SKM-1 (cell line): ENCODE data around the gene SH3RF2.
"Not testable (repeated sequence)": the region's sequence is repeated elsewhere in the genome, so short reads cannot be mapped to it uniquely, and the experiment has no call there.

ENCODE experiments used
- DNase-seq: peaks from one replicate; lab custom pipeline; 2025; ENCODE audit not compliant: unreplicated experiment; lab: John Stamatoyannopoulos, UW

Gene SH3RF2

DNA sequence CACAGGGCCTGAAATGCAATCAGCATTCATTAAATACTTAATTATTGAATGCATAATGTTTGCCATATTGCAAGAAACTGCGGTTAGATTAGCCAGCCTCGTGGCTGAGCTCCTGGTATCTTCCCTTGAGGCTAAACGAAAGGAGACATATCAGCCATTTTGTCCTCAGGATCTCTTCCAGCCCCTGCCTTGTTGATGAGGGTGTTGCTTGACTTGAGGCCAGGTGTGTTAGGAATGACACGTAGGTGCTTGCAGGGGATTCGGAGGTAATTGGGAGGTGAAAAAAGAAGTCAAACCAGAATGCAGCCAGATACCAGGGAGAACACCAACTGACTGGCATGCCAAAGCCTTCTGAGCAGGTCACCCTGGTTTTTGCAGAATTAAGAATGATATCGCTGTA is 12.5 kb downstream of the SH3RF2 start:
- no peak for DNase-seq

DNA sequence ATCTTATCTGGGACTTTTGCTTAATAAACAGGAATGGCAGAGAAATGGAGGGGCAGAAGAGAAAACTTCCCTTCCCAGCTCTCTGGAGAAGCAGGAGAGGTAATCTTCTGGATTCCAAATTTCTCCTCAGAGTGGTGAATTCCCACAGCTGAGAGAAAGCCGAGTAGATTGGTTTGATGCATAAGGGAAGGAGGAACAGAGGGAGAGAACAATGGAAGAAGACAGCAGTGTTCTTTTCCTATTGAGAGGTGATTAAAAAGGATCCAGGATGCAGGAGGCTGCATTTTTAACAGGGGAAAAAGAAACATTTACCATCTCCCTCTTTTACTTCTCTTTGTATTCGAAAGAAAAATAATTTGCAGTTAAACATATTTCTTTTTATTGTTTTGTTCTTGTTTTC is 13.1 kb downstream of the SH3RF2 start:
- DNase-seq = no peak

DNA sequence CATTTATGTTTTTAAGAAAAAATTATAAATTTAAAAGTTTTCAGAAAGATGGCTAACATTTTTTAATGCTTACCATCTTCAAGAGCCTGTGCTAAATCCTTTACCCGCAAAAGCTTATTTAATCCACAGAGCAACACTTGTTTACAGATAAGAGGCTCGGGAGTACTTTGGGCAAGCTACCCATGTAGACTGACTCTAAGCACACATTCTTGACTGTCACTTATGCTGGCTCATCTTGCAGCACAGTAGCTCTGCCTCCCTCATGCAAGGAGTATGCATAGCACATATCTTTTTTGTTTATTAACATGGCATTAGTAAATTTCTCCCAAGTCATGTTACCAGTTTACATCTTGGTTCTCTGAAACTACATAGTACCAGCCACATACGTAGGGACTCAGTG is 14.7 kb downstream of the SH3RF2 start:
- DNase-seq = no peak

- no peak for DNase-seq
Observed at GRCh38 chr5:145953202-145953601, 16.8 kb downstream of the SH3RF2 start.

DNA sequence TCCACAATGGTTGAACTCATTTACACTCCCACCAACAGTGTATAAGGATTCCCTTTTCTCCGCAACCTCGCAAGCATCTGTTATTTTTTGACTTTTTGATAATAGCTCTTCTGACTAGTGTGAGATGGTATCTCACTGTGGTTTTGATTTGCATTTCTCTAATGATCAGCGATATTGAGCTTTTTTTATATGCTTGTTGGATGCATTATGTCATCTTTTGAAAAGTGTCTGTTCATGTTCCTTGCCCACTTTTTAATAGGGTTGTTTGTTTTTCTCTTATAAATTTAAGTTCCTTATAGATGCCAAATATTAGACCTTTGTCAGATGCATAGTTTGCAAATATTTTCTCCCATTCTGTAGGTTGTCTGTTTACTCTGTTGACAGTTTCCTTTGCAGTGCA is 17.8 kb downstream of the SH3RF2 start:
- DNase-seq = not testable (repeated sequence)

GRCh38 chr5:145957388-145957787 is 21.0 kb downstream of the SH3RF2 start:
- DNase-seq = no peak

GRCh38 chr5:145958436-145958835 is 22.1 kb downstream of the SH3RF2 start:
- no peak for DNase-seq

GRCh38 chr5:145960166-145960565 is 23.8 kb downstream of the SH3RF2 start:
- no peak for DNase-seq

DNA sequence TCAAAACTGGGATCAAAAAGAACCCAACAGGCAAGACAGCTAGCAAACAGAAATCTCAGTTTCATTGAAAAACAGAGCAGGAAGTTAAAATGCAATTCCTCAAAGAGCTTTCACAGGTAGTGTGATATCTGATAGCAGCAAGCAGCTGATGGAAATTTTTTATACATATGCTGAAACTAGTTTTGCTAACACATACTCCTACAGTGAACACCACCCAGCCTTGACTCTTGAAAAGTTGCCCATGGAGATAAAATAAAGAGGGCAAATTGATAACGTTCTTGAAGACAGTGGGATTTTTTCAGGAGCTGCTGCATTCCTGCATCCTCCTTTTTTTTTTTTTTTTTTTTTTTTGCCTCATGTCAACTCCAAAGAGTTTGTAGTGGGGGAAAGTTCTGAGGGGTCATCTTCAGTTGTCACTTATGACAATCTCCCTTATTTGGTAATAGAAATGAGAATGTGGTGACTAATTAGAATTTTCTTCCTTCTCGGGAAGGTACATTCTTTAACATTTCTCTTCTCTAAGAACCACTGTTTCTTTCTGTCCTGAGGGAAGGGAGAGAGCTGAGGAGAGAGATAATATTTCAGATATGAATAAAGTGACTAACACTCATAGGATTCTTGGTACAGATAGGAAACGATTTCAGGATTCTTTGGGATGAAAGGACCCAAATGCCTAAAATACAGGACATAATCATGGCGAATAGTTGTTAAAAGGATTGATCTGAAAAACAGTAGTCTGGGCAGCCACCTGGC is 24.6 kb downstream of the SH3RF2 start:
- no peak for DNase-seq

- DNase-seq = no peak
Observed at GRCh38 chr5:145962001-145962400, 25.6 kb downstream of the SH3RF2 start.

- DNase-seq = not testable (repeated sequence)
Observed at GRCh38 chr5:145964008-145964407, 27.6 kb downstream of the SH3RF2 start.

DNA sequence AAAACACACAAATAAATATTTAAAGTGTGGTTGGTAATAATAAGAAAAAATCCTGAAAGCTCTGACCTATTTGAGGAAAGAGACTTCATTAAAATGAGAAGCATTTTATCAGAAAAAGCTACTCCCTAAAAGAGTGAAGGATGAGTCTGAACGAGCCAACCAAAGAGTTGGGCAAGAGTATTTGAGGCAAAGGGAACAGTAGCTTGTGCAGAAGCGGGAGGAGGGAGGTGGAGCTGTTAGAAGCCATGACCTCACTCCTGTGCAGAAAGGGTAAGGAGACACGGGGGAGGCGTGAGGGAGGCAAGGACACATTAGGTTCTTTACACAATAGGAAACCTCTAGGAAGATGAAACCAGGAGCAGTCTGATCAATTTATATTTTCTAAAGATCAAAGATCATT is 29.4 kb downstream of the SH3RF2 start:
- peak; percentile 73 for DNase-seq

DNA sequence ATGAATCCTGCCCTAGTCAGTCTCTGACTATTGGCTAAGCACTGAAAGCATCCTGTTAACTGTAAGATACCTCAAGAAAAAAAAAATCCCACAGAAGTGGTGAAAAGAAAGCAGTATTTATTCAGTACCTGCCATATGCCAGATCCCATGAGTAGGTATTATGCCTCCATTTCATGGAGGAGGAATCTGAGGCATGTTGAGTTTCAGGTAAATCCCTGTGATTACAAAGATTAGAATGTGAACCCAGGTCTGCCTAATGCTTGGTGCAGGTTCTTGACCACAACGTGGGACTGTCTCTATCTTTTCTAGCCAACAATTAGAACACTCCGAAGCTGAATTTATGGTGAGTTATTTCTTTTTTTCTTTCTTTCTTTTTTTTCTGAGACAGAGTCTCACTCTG is 30.9 kb downstream of the SH3RF2 start:
- DNase-seq = no peak

DNA sequence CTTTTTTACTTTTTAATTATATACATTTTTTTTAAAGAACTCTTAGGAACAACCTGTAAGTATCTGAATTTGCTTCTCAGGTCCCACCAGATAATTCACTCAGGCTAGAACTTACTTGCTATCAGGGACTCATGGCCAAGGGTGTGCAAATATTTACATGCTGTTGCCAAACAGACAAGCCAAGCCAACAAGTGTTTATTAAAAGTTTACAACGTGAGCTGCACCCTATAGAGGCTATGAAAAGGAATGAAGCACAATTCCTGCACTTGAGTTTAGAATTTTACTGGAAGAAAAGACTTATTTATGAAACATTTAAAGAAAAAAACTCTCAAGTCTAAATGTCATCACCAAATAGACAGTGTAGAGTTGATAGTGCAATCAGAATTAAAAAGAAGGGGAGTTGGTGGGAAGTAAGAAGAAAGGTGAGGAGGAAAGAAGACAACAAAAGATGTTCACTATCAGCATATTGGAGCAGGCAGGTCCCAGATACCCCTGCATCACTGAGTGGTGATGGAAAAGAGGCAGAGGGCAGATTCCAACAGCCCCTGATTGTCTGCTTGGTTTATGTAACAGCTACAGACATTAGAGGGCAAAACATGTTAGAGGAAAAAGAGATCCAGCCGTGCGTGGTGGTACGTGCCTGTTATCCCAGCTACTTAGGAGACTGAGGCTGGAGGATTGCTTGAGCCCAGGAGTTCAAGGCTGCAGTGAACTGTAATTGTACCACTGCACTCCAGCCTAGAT is 32.8 kb downstream of the SH3RF2 start:
- no peak for DNase-seq

DNA sequence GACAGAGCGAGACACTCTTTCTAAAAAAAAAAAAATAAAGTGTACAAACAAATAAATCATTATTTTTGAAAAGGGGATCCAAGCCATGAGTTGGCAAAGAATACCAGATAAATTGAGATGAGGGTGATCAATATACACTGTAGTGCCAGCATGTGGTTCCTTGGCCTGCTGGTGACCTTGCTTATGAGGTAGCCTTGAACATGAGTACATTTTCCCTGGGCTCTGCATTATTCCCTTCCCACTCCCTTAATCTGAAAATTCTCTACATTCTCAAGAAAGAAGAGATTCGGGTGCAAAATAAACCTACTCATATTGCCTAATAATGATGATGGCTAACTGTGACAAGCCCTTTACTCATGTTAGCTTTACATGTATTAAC is 33.3 kb downstream of the SH3RF2 start:
- no peak for DNase-seq

DNA sequence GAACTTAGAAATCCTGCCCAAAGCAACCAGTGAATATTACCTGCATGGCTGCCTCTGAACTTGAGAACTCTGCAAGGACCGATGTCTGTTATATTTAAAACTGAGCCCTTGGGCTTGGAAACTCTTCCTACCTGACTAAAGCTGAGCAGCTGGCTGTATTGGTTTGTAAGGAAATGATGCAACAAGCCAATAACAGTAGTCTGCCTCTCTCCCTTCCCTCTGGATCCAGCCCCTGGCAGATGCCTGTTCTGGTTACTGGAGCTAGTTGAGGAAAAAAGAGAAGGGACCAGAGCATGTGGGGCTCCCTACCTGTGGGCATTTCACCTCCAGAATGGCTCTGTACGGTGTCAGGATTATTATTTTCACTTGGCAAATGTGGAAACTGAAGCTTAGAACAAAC is 34.7 kb downstream of the SH3RF2 start:
- DNase-seq = no peak

DNA sequence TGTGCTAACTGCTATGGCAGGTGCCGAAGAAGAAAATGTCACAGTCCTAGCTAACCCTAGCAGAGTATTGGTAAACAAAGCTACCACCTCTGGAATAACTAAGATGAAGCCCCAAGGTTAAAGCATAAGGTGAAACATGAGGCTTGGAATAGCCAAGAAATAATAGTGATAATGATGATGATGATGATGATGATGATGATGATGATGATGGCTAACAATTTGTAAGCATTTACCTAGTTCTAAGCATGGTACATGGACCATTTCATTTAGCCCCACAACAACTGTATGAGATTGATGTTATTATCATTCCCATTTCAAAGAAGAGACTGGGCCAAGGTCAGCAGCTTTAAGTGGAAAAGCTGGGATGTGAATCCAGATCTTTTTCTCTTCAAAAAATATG is 35.3 kb downstream of the SH3RF2 start:
- DNase-seq = no peak

- DNase-seq = no peak
Observed at GRCh38 chr5:145975001-145975360, 38.6 kb downstream of the SH3RF2 start.

GRCh38 chr5:145975361-145976066 is 39.1 kb downstream of the SH3RF2 start:
- DNase-seq = no peak

DNA sequence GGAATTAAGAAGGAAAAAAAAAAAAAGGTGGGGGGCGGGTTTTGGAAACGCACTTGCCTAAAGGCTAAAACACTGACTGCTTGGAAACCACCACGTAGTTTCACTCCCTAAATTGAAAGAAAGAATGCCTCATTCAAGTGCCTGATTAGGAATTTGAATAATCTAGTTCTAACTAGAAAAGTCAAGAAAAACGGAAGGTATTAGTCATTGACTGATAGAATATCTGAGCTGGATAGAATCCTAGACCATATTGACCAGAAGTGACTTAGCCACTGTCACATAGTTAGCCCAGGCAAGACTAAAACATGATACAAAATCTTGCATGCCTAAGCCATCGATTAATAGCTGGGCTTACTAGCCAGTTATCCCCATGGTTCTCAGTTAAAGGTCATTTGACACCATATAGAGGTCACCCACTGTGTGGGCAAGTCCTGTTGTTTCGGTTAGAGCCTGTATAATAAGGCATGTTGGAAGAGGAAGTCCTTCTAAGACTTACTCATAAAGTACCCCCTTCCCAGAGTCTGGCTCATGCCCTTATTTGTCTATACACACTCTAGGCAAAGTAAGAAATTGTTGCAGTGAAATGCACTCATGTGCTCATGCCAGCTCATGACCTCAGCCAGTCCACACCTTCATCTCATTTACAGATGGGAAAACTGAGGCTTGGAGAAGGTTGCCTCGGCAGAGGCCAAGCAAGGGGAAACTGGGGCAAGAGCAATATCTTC is 40.2 kb downstream of the SH3RF2 start:
- no peak for DNase-seq

- DNase-seq = no peak
Observed at GRCh38 chr5:145978171-145978570, 41.8 kb downstream of the SH3RF2 start.
